Esophagus squamous epithelium (tissue), 5 donors: ENCODE results near the gene CACNA2D3. TPM values are rescaled to one million over a fixed set of nuclear protein-coding genes. Genes with fewer than 3 reads are reported as not detected.

ENCODE experiments used
- DNase-seq: peaks from one replicate; lab custom pipeline; 2025; lab: John Stamatoyannopoulos, UW
- H3K27ac ChIP-seq, 4 donors: fragments of 200-600 bp; sonication (generic); one replicate each; pipeline ENCODE4 v1.5.1; 2016 to 2019; ENCODE audit warnings: mild to moderate bottlenecking in 1 of 4
- H3K27me3 ChIP-seq, 4 donors: fragments of 200-600 bp; sonication (generic); 1 replicate in 3 of 4; 2 replicates in 1 of 4; pipeline versions ENCODE4 v1.5.1 to v1.6.0; 2017 to 2021; ENCODE audit warnings: antibody characterized with exemption in 1 of 4
- H3K36me3 ChIP-seq, 3 donors: fragments of 200-600 bp; sonication (generic); one replicate each; pipeline ENCODE4 v1.5.1; 2016 to 2019
- H3K4me1 ChIP-seq, 3 donors: fragments of 200-600 bp; sonication (generic); one replicate each; pipeline ENCODE4 v1.5.1; 2017 to 2019
- H3K4me3 ChIP-seq, 4 donors: fragments of 200-600 bp; sonication (generic); 1 replicate in 3 of 4; 2 replicates in 1 of 4; pipeline ENCODE4 v1.5.1; 2016 to 2019; ENCODE audit warnings: mild to moderate bottlenecking in 2 of 4, moderate library complexity in 1 of 4
- H3K9me3 ChIP-seq, 3 donors: fragments of 200-600 bp; sonication (generic); one replicate each; pipeline ENCODE4 v1.5.1; 2016 to 2019
- CTCF ChIP-seq, 6 experiments: fragments of 450-650 bp in 4 of 6; fragments of 200-600 bp in 2 of 6; sonication (generic) in 2 of 6; IDR thresholded peaks; one replicate each; pipeline ENCODE4 v1.5.1; 2016 to 2019; ENCODE audit warnings: antibody characterized with exemption in 6 of 6, mild to moderate bottlenecking in 4 of 6, moderate library complexity in 4 of 6
- POLR2A ChIP-seq, 4 donors: fragments of 450-650 bp; IDR thresholded peaks; one replicate each; pipeline ENCODE4 v1.6.1; 2017; ENCODE audit warnings: antibody characterized with exemption in 4 of 4, mild to moderate bottlenecking in 4 of 4, moderate library complexity in 3 of 4
- WGBS, 2 donors: methylation state at CpG; one replicate each; pipeline ENCODE4 v1.1.5; 2018; 5-methylcytosine and 5-hydroxymethylcytosine counted together
- intact Hi-C: fragments of 100-400 bp; cut with DNase I; formaldehyde crosslinking; loops from one replicate; pipeline ENCODE4 v1.15.0; 2022
- total RNA-seq, 4 donors: library from RNA; depleted of rRNA; stranded (reverse); fragments of >200 nt; gene quantifications; one replicate each; pipeline ENCODE4 v1.1.0, GENCODE V29; 2016
- donor health status: DM: yes; HTN: yes; CAD: no.

CACNA2D3 gene
- total RNA-seq, 4 donors from 2014 or later = 1.2 to 7.1 (median 5.1) TPM

DNA sequence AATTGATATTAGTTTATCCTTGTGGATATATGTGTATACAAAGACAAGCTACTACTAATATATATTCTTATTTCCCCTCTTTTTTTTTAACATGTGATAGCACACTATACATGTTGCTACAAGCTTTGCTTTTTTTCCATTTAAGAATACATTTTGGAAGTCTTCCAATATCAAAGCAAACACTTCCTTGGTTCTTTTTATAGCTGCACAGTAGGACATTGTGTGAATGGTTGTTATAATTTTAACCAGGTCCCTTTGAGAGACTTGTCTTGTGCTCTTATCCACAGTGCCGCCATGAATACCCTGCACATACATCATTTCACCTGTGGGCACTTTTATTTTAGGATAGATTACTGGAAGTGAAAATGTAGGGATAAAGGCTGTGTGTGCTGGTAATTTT lies 88.7 kb downstream of the CACNA2D3 start:
- peaks cover 0 to 9% (median 0%) of the 10 kb centered on the region in 3 donors for H3K4me1 ChIP-seq
- WGBS, 2 donors = 39 to 69% methylated on average over 1 of the region's 1 CpG
- intact Hi-C loops = no loop called here
- no peak for DNase-seq
- H3K4me3 ChIP-seq = no peak overlapping the region
- no peaks in the 10 kb centered on the region for H3K36me3 ChIP-seq
- H3K27ac ChIP-seq = no peak overlapping the region
- TF ChIP-seq POLR2A (IDR thresholded peaks at IDR 0.05) (no peak), CTCF (IDR thresholded peaks at IDR 0.05) (no peak)
- H3K27me3 ChIP-seq = no peaks in the 10 kb centered on the region
- H3K9me3 ChIP-seq = no peaks in the 10 kb centered on the region

- Histone ChIP-seq H3K27me3 (no peaks in the 10 kb centered on the region), H3K27ac (no peak overlapping the region), H3K9me3 (no peaks in the 10 kb centered on the region), H3K4me3 (no peak overlapping the region), H3K36me3 (no peaks in the 10 kb centered on the region), H3K4me1 (peaks cover 0 to 9% (median 0%) of the 10 kb centered on the region in 3 donors)
- no peak for DNase-seq
- 71% methylated on average over 1 of the region's 1 CpG; no CpG with 5 or more reads in 1 of the 2 donors for WGBS, 2 donors
- TF ChIP-seq POLR2A (IDR thresholded peaks at IDR 0.05) (no peak), CTCF (IDR thresholded peaks at IDR 0.05) (no peak)
- intact Hi-C loops = no loop called here
Observed at GRCh38 chr3:54212723-54213122, 90.4 kb downstream of the CACNA2D3 start.

DNA sequence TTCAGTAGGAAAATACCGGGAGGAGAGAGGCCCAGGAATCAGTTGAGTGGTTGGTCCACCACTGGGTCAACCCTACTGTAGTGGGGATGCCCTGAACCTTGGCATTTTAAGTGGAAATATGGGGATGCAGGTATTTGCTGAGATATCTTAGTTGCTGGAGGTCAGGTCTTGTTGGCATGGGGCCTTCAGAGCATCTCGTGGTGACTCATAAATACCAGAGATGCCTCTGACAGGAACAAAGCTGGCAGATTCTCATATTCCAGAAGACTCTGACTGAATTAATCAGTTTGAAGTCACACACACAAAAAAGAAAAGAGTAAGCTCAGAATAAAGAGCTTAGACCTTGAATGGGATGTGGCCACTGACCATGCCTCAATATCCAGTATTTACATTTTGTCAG lies 91.6 kb downstream of the CACNA2D3 start:
- TF ChIP-seq POLR2A (IDR thresholded peaks at IDR 0.05) = no peak
- TF ChIP-seq CTCF (IDR thresholded peaks at IDR 0.05) = no peak
- H3K27ac ChIP-seq = no peak overlapping the region
- no peak for DNase-seq
- H3K27me3 ChIP-seq = no peaks in the 10 kb centered on the region
- intact Hi-C loops = no loop called here
- peaks cover 0 to 9% (median 0%) of the 10 kb centered on the region in 3 donors for H3K4me1 ChIP-seq
- H3K9me3 ChIP-seq = no peaks in the 10 kb centered on the region
- H3K36me3 ChIP-seq = no peaks in the 10 kb centered on the region
- 41 to 58% methylated on average over 2 of the region's 2 CpGs for WGBS, 2 donors
- no peak overlapping the region for H3K4me3 ChIP-seq

GRCh38 chr3:54214845-54215244 lies 92.5 kb downstream of the CACNA2D3 start:
- no peak for DNase-seq

DNA sequence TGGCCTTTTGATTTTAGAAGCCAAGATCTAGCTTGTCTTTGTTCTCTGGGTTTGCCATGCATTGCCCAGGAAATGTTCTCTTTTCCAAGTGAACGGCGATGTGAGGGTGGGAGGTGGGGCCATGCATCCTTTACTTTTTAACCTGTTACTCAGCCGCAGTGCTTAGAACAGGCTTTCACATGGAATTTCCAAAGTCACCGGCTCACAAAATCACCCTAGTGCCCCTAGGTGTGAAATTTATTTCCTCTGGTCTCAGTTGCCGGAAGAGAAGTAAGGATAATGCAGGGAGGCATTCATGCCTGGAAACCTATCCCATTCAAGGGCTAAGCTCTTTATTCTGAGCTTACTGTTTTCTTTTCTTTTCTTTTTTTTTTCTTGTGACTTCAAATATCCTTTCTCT lies 93.2 kb downstream of the CACNA2D3 start:
- no peaks in the 10 kb centered on the region for H3K36me3 ChIP-seq
- 54 to 71% methylated on average over 5 of the region's 5 CpGs for WGBS, 2 donors
- DNase-seq = no peak
- H3K27me3 ChIP-seq = no peaks in the 10 kb centered on the region
- H3K4me3 ChIP-seq = no peak overlapping the region
- TF ChIP-seq CTCF (IDR thresholded peaks at IDR 0.05) (no peak), POLR2A (IDR thresholded peaks at IDR 0.05) (no peak)
- peaks cover 0 to 8% (median 0%) of the 10 kb centered on the region in 3 donors for H3K4me1 ChIP-seq
- H3K9me3 ChIP-seq = no peaks in the 10 kb centered on the region
- intact Hi-C loops = no loop called here
- no peak overlapping the region for H3K27ac ChIP-seq

More at GRCh38 chr3:54214845-54215244, 92.5 kb downstream of the CACNA2D3 start:
- intact Hi-C loops = no loop called here
- 60 to 80% methylated on average over 1 of the region's 1 CpG for WGBS, 2 donors
- Histone ChIP-seq H3K27ac (no peak overlapping the region), H3K4me1 (peaks cover 0 to 9% (median 0%) of the 10 kb centered on the region in 3 donors), H3K36me3 (no peaks in the 10 kb centered on the region), H3K27me3 (no peaks in the 10 kb centered on the region), H3K9me3 (no peaks in the 10 kb centered on the region), H3K4me3 (no peak overlapping the region)
- TF ChIP-seq CTCF (IDR thresholded peaks at IDR 0.05) = no peak
- no peak for TF ChIP-seq POLR2A (IDR thresholded peaks at IDR 0.05)
